ENCODE measurements around the gene RBBP8.
"Not testable (repeated sequence)": the region's sequence is repeated elsewhere in the genome, so short reads cannot be mapped to it uniquely, and the experiment has no call there.

Gene RBBP8

GRCh38 chr18:22933206-22933965 lies at the start of gene RBBP8:
TSS of gene RBBP8 (plus strand) at chr18:22933328. CDS start at chr18:22936852, 3,524 bp downstream.
- DNase-seq = peak; percentile 84

GRCh38 chr18:22883827-22884226 lies 49.3 kb upstream of the RBBP8 start:
- DNase-seq = no peak

- DNase-seq = not testable (repeated sequence)
Measured at GRCh38 chr18:22885694-22886093, 47.4 kb upstream of the RBBP8 start.

GRCh38 chr18:22899421-22899820 lies 33.7 kb upstream of the RBBP8 start:
- DNase-seq = no peak

- no peak for DNase-seq
Measured at GRCh38 chr18:22900558-22901238, 32.4 kb upstream of the RBBP8 start.

DNA sequence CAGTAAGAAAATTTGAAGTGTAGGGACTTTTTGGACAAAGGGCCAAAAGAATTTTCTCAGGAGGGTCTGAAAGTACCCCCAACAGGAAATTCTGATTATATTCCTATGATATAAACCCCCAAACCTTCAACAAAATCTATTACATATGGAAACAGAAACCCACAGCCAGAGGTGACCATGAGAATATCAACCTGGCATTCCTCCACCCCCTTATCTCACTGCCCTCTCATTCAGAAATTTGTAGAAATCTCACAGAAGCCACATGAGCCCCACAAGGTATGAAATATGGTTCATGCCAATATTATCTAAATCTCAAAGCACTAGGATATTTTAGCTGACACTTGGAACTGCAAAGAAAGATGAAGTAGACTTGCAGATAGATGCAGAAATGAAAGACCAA lies 31.0 kb upstream of the RBBP8 start:
- DNase-seq = no peak

GRCh38 chr18:22903248-22903647 lies 29.9 kb upstream of the RBBP8 start:
- DNase-seq = not testable (repeated sequence)

- no peak for DNase-seq
Measured at GRCh38 chr18:22912149-22912548, 21.0 kb upstream of the RBBP8 start.

GRCh38 chr18:22912835-22913234 lies 20.3 kb upstream of the RBBP8 start:
- no peak for DNase-seq

GRCh38 chr18:22913861-22914260 lies 19.3 kb upstream of the RBBP8 start:
- no peak for DNase-seq

DNA sequence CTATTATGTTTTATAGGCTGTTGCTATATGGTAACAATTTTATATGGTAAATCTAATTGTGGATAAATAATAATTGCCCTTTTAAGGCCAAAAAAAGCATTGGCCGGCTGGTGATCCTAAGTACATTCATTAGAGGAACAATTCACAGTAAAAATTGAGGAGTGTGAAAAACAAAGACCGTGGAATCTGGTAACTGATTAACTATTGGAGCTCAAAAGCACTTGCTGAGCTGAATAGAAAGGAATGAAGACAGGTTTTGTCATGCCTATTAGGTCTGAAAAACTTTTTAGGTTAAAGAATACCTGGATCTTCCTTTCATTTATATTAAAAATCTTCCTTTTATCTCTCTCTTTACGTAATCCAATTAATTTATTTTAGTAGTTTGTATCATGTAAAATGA lies 18.5 kb upstream of the RBBP8 start:
- no peak for DNase-seq

DNA sequence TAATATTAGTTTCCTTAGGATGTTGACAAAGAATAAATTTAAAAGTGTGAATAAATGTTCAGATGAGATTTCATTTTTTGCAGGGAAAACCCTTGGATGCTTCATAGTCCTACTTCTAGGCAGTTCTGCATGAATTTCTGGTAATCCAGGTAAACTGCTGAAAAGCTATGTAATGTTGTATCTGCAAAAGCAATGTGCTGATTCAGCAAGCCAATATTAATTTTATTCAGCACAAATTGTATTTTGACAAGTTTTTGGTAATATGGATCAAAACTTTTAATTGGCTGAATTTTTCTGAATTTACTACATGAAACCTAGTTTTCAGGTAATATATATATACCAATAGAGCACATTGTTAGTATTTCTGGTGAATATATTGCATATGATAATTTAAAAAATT lies 17.8 kb upstream of the RBBP8 start:
- no peak for DNase-seq

DNA sequence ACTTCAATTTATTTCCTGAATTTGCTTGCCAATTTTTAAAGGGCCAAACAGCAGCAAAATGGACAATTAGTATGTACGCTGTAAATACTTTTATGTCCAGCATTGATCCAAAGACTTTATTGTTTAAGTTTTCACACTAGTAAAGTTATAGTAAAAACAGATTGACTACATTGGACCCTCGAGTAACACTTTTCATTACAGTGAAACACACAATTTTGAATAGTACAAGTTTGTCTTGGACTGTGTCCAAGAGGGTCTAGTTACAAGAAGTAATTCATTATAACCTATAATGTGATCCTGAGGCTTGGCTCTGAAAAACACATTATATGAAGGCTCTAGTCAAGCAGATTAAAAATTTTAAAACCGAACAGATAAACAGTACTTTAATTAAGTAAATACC lies 11.4 kb upstream of the RBBP8 start:
- DNase-seq = no peak

DNA sequence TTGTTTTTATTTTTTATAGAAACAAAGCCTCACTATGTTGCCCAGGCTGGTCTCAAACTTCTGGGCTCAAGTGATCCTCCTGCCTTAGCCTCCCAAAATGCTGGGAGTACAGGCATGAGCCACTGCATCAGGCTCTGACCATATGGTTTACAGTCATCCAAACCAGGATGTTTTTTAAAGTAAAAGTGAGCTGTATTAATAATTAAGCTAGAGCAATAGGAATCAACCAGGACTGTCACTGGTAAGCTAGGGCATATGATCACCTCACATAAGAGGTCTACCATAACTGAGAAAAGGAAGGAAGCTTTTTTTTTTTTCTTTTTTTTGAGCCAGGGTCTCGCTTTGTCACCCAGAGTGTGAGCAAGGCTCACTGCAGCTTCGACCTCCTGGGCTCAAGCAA lies 8.5 kb upstream of the RBBP8 start:
- no peak for DNase-seq

- DNase-seq = no peak
Measured at GRCh38 chr18:22926454-22926853, 6.7 kb upstream of the RBBP8 start.

DNA sequence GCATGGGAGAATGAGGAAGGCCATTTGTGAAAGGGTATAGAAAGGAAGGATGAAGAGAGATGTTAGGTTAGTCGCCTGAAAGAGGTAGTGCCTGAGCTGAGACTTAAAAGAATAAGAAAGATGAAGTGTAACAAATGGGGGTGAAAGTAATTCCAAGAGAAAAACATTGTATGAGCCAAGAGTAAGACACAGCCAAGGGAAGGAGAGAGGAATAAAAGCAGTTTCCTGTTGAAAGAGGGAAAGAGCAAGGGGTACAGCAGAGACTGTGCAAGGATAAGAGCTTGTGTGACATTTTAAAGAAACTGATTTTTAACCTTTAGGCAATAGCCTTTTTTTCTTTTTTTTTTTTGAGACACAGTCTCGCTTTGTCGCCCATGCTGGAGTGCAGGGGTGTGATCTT lies 4.8 kb upstream of the RBBP8 start:
- DNase-seq = no peak

GRCh38 chr18:22930089-22930713 lies 2.9 kb upstream of the RBBP8 start:
- peak; percentile 84 for DNase-seq

DNA sequence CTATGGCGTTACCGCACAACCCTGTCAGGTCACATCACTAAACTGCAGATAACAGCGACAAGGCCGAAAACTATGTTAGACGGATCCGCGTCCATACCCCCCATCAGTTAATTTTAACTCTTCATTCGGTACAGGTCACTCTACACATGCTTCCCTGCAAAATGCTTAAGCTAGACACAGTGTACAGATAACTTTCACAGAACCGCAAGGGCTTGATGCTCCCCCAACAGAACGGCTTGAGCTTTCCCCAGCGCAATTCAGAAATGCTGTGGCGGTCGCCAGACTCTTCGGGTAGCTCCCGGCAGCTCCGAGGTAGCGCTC lies 283 bp upstream of the RBBP8 start:
- DNase-seq = no peak

DNA sequence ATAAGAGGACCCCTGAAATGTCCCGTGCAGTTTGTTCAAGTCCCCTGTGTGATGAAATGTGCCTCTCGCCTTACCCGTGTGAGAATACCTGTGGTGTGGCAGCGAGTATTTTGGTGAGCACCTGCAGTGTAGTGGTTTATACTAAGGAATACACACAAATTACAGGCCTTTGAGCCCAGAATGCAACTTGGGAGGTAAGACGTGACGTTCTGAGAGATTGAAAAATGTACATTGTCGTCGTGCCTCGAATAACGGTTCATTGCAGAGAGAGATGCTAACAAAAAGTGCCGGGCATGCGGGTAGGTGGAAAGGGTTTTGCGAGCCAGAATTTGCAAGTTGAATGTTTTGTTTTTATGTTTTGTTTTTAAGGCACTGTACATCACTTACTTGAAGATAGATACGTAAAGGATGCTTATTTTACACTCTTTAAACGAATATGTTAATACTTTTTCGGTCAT lies 867 bp downstream of the RBBP8 start:
- no peak for DNase-seq

DNA sequence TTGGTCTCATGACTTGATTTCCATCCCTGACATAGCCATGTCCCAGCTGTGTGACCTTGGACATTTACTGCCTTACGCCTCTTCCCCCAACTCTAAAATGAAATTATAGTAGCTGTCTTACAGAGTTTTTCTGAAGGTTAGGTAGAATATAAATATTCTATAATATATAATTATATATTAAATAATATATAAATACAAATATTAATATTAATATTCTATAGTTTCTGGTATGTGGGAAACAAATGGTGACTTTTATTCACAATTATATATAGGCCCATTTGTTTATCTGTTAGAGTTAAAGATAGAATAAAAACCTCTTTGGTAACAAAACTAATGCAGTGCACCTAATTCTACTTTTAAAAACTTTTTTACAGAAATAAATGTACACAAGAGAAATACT lies 1.7 kb downstream of the RBBP8 start:
- no peak for DNase-seq

DNA sequence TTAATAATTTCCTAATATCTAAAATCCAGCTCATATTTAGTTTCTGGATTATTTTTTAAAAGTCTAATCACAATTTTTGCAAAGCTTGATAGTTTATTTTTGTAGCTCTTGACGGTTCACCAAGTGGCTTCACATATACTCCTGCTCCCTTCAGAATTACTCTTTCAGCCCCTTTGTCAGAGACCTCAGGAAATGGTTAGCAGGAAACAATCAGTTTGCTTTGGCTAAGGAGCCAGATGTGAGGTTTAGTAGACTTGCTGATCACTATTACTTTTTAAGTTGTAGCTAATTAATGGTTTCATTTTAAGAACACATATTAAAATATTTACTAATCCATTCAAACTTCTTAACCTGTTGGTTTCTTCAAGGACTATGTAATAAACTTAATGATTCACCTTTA lies 2.3 kb downstream of the RBBP8 start:
- no peak for DNase-seq

- DNase-seq = no peak
Measured at GRCh38 chr18:22936515-22936914, 3.4 kb downstream of the RBBP8 start.

GRCh38 chr18:22939649-22940048 lies 6.5 kb downstream of the RBBP8 start:
- DNase-seq = no peak

DNA sequence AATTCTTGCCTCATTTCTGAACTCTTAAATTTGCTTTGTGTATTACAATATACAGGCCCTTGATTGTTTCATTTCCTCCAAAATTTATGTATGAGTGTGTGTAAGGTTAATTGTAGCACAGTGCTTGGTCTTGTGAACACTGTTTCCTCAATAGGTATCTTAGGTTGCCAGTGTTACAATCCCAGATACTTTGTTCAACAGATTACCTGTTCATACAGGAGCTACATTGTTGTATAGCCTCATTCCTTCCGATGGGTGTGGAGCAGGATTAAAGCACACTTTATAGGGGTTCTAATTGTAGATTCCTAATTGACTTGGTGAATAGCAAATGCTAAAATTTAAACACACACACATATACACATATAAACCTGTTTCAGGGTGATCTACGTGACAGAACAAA lies 10.7 kb downstream of the RBBP8 start:
- no peak for DNase-seq

Measured in CD4-positive, alpha-beta T cell treated with Interleukin-6 for 4 hours (primary cell).